ENCODE measurements around the gene PACS2. TPM values are rescaled to one million over a fixed set of nuclear protein-coding genes. Genes with fewer than 3 reads are reported as not detected.
A peak's percentile ranks its signal among the peaks of the same experiment; 100 is the strongest.

The PACS2 gene
- total RNA-seq, 1 donor from 2014 or later, result 60.0 TPM

- Histone ChIP-seq H3K36me3 (ENCODE audit: control insufficient read depth in 3 of 3, insufficient read depth in 3 of 3, low read length in 3 of 3) (peaks cover 6 to 11% (median 10%) of the 10 kb centered on the region in 3 donors), H3K4me1 (ENCODE audit: control insufficient read depth in 3 of 3, insufficient read depth in 3 of 3, low read length in 3 of 3) (no peaks in the 10 kb centered on the region), H3K9ac (ENCODE audit: low read depth in 1 of 3, low read length in 3 of 3) (no peak overlapping the region), H3K27me3 (ENCODE audit: control insufficient read depth in 3 of 3, insufficient read depth in 3 of 3, low read length in 3 of 3) (no peaks in the 10 kb centered on the region), H3K9me3 (ENCODE audit: control insufficient read depth in 3 of 3, low read length in 3 of 3) (no peaks in the 10 kb centered on the region), H3K27ac (ENCODE audit: low read depth, low read length) (no peak overlapping the region), H3K4me3 (ENCODE audit: low read length in 3 of 3) (no peak overlapping the region)
These were observed 62.2 kb downstream of the PACS2 start for GRCh38 chr14:105376521-105377440.

- no peaks in the 10 kb centered on the region for H3K4me1 ChIP-seq (ENCODE audit: control insufficient read depth in 3 of 3, insufficient read depth in 3 of 3, low read length in 3 of 3)
- H3K27ac ChIP-seq (ENCODE audit: low read depth, low read length), result no peak overlapping the region
- no peak overlapping the region for H3K9ac ChIP-seq (ENCODE audit: low read depth in 1 of 3, low read length in 3 of 3)
- H3K36me3 ChIP-seq (ENCODE audit: control insufficient read depth in 3 of 3, insufficient read depth in 3 of 3, low read length in 3 of 3), result peaks cover 11 to 20% (median 13%) of the 10 kb centered on the region in 3 donors
- H3K27me3 ChIP-seq (ENCODE audit: control insufficient read depth in 3 of 3, insufficient read depth in 3 of 3, low read length in 3 of 3), result no peaks in the 10 kb centered on the region
- no peaks in the 10 kb centered on the region for H3K9me3 ChIP-seq (ENCODE audit: control insufficient read depth in 3 of 3, low read length in 3 of 3)
- H3K4me3 ChIP-seq (ENCODE audit: low read length in 3 of 3), result no peak overlapping the region
These were observed 63.1 kb downstream of the PACS2 start for GRCh38 chr14:105377555-105378182.

- Histone ChIP-seq H3K36me3 (ENCODE audit: control insufficient read depth in 3 of 3, insufficient read depth in 3 of 3, low read length in 3 of 3) (peaks cover 15 to 25% (median 18%) of the 10 kb centered on the region in 3 donors), H3K4me1 (ENCODE audit: control insufficient read depth in 3 of 3, insufficient read depth in 3 of 3, low read length in 3 of 3) (no peaks in the 10 kb centered on the region), H3K4me3 (ENCODE audit: low read length in 3 of 3) (no peak overlapping the region), H3K27me3 (ENCODE audit: control insufficient read depth in 3 of 3, insufficient read depth in 3 of 3, low read length in 3 of 3) (no peaks in the 10 kb centered on the region), H3K27ac (ENCODE audit: low read depth, low read length) (no peak overlapping the region), H3K9me3 (ENCODE audit: control insufficient read depth in 3 of 3, low read length in 3 of 3) (no peaks in the 10 kb centered on the region), H3K9ac (ENCODE audit: low read depth in 1 of 3, low read length in 3 of 3) (no peak overlapping the region)
These were observed 63.7 kb downstream of the PACS2 start for GRCh38 chr14:105378199-105378598.

GRCh38 chr14:105378873-105379685 is 64.5 kb downstream of the PACS2 start:
- Histone ChIP-seq H3K9ac (ENCODE audit: low read depth in 1 of 3, low read length in 3 of 3) (peak overlapping the region in 1 of 3 donors; percentile 14), H3K4me3 (ENCODE audit: low read length in 3 of 3) (no peak overlapping the region), H3K27ac (ENCODE audit: low read depth, low read length) (no peak overlapping the region), H3K27me3 (ENCODE audit: control insufficient read depth in 3 of 3, insufficient read depth in 3 of 3, low read length in 3 of 3) (no peaks in the 10 kb centered on the region), H3K9me3 (ENCODE audit: control insufficient read depth in 3 of 3, low read length in 3 of 3) (no peaks in the 10 kb centered on the region), H3K36me3 (ENCODE audit: control insufficient read depth in 3 of 3, insufficient read depth in 3 of 3, low read length in 3 of 3) (peaks cover 21 to 31% (median 27%) of the 10 kb centered on the region in 3 donors), H3K4me1 (ENCODE audit: control insufficient read depth in 3 of 3, insufficient read depth in 3 of 3, low read length in 3 of 3) (no peaks in the 10 kb centered on the region)

- Histone ChIP-seq H3K9me3 (ENCODE audit: control insufficient read depth in 3 of 3, low read length in 3 of 3) (no peaks in the 10 kb centered on the region), H3K27ac (ENCODE audit: low read depth, low read length) (no peak overlapping the region), H3K4me3 (ENCODE audit: low read length in 3 of 3) (no peak overlapping the region), H3K4me1 (ENCODE audit: control insufficient read depth in 3 of 3, insufficient read depth in 3 of 3, low read length in 3 of 3) (no peaks in the 10 kb centered on the region), H3K27me3 (ENCODE audit: control insufficient read depth in 3 of 3, insufficient read depth in 3 of 3, low read length in 3 of 3) (no peaks in the 10 kb centered on the region), H3K36me3 (ENCODE audit: control insufficient read depth in 3 of 3, insufficient read depth in 3 of 3, low read length in 3 of 3) (peaks cover 28 to 33% (median 31%) of the 10 kb centered on the region in 3 donors), H3K9ac (ENCODE audit: low read depth in 1 of 3, low read length in 3 of 3) (no peak overlapping the region)
These were observed 65.4 kb downstream of the PACS2 start for GRCh38 chr14:105379946-105380345.

- Histone ChIP-seq H3K9ac (ENCODE audit: low read depth in 1 of 3, low read length in 3 of 3) (no peak overlapping the region), H3K4me3 (ENCODE audit: low read length in 3 of 3) (no peak overlapping the region), H3K4me1 (ENCODE audit: control insufficient read depth in 3 of 3, insufficient read depth in 3 of 3, low read length in 3 of 3) (no peaks in the 10 kb centered on the region), H3K36me3 (ENCODE audit: control insufficient read depth in 3 of 3, insufficient read depth in 3 of 3, low read length in 3 of 3) (peaks cover 34 to 38% (median 34%) of the 10 kb centered on the region in 3 donors), H3K9me3 (ENCODE audit: control insufficient read depth in 3 of 3, low read length in 3 of 3) (no peaks in the 10 kb centered on the region), H3K27ac (ENCODE audit: low read depth, low read length) (no peak overlapping the region), H3K27me3 (ENCODE audit: control insufficient read depth in 3 of 3, insufficient read depth in 3 of 3, low read length in 3 of 3) (no peaks in the 10 kb centered on the region)
These were observed 66.2 kb downstream of the PACS2 start for GRCh38 chr14:105380756-105381155.

GRCh38 chr14:105381446-105382342 is 67.1 kb downstream of the PACS2 start:
- Histone ChIP-seq H3K4me3 (ENCODE audit: low read length in 3 of 3) (no peak overlapping the region), H3K27me3 (ENCODE audit: control insufficient read depth in 3 of 3, insufficient read depth in 3 of 3, low read length in 3 of 3) (no peaks in the 10 kb centered on the region), H3K36me3 (ENCODE audit: control insufficient read depth in 3 of 3, insufficient read depth in 3 of 3, low read length in 3 of 3) (peaks cover 34 to 41% (median 41%) of the 10 kb centered on the region in 3 donors), H3K4me1 (ENCODE audit: control insufficient read depth in 3 of 3, insufficient read depth in 3 of 3, low read length in 3 of 3) (no peaks in the 10 kb centered on the region), H3K9ac (ENCODE audit: low read depth in 1 of 3, low read length in 3 of 3) (no peak overlapping the region), H3K9me3 (ENCODE audit: control insufficient read depth in 3 of 3, low read length in 3 of 3) (no peaks in the 10 kb centered on the region), H3K27ac (ENCODE audit: low read depth, low read length) (no peak overlapping the region)

- peaks cover 0 to 2% (median 2%) of the 10 kb centered on the region in 3 donors for H3K4me1 ChIP-seq (ENCODE audit: control insufficient read depth in 3 of 3, insufficient read depth in 3 of 3, low read length in 3 of 3)
- no peaks in the 10 kb centered on the region for H3K27me3 ChIP-seq (ENCODE audit: control insufficient read depth in 3 of 3, insufficient read depth in 3 of 3, low read length in 3 of 3)
- peaks cover 38 to 48% (median 43%) of the 10 kb centered on the region in 3 donors for H3K36me3 ChIP-seq (ENCODE audit: control insufficient read depth in 3 of 3, insufficient read depth in 3 of 3, low read length in 3 of 3)
- H3K9ac ChIP-seq (ENCODE audit: low read depth in 1 of 3, low read length in 3 of 3), result no peak overlapping the region
- H3K4me3 ChIP-seq (ENCODE audit: low read length in 3 of 3), result no peak overlapping the region
- no peak overlapping the region for H3K27ac ChIP-seq (ENCODE audit: low read depth, low read length)
- no peaks in the 10 kb centered on the region for H3K9me3 ChIP-seq (ENCODE audit: control insufficient read depth in 3 of 3, low read length in 3 of 3)
These were observed 68.0 kb downstream of the PACS2 start for GRCh38 chr14:105382343-105383082.

Data from skeletal muscle tissue (tissue), 4 donors.